Esophagus squamous epithelium (tissue), 5 donors: ENCODE data around the gene KRT40. TPM values are rescaled to one million over a fixed set of nuclear protein-coding genes. Genes with fewer than 3 reads are reported as not detected.

ENCODE experiments used
- DNase-seq: peaks from one replicate; lab custom pipeline; 2025; lab: John Stamatoyannopoulos, UW
- H3K27ac ChIP-seq, 4 donors: fragments of 200-600 bp; sonication (generic); one replicate each; pipeline ENCODE4 v1.5.1; 2016 to 2019; ENCODE audit warnings: mild to moderate bottlenecking in 1 of 4
- H3K27me3 ChIP-seq, 4 donors: fragments of 200-600 bp; sonication (generic); 1 replicate in 3 of 4; 2 replicates in 1 of 4; pipeline versions ENCODE4 v1.5.1 to v1.6.0; 2017 to 2021; ENCODE audit warnings: antibody characterized with exemption in 1 of 4
- H3K36me3 ChIP-seq, 3 donors: fragments of 200-600 bp; sonication (generic); one replicate each; pipeline ENCODE4 v1.5.1; 2016 to 2019
- H3K4me1 ChIP-seq, 3 donors: fragments of 200-600 bp; sonication (generic); one replicate each; pipeline ENCODE4 v1.5.1; 2017 to 2019
- H3K4me3 ChIP-seq, 4 donors: fragments of 200-600 bp; sonication (generic); 1 replicate in 3 of 4; 2 replicates in 1 of 4; pipeline ENCODE4 v1.5.1; 2016 to 2019; ENCODE audit warnings: mild to moderate bottlenecking in 2 of 4, moderate library complexity in 1 of 4
- H3K9me3 ChIP-seq, 3 donors: fragments of 200-600 bp; sonication (generic); one replicate each; pipeline ENCODE4 v1.5.1; 2016 to 2019
- POLR2A ChIP-seq, 4 donors: fragments of 450-650 bp; IDR thresholded peaks; one replicate each; pipeline ENCODE4 v1.6.1; 2017; ENCODE audit warnings: antibody characterized with exemption in 4 of 4, mild to moderate bottlenecking in 4 of 4, moderate library complexity in 3 of 4
- WGBS, 2 donors: methylation state at CpG; one replicate each; pipeline ENCODE4 v1.1.5; 2018; 5-methylcytosine and 5-hydroxymethylcytosine counted together
- intact Hi-C: fragments of 100-400 bp; cut with DNase I; formaldehyde crosslinking; loops from one replicate; pipeline ENCODE4 v1.15.0; 2022
- total RNA-seq, 4 donors: library from RNA; depleted of rRNA; stranded (reverse); fragments of >200 nt; gene quantifications; one replicate each; pipeline ENCODE4 v1.1.0, GENCODE V29; 2016
- TF ChIP-seq, protein P1 (sequence below), 6 experiments: fragments of 450-650 bp in 4 of 6; fragments of 200-600 bp in 2 of 6; sonication (generic) in 2 of 6; IDR thresholded peaks; one replicate each; pipeline ENCODE4 v1.5.1; 2016 to 2019; ENCODE audit warnings: antibody characterized with exemption in 6 of 6, mild to moderate bottlenecking in 4 of 6, moderate library complexity in 4 of 6
- donor health status: DM: yes; HTN: yes; CAD: no.

Gene KRT40
- under 1 TPM in 1 of 4 donors, not detected in 3; 0.19 TPM for total RNA-seq

- DNase-seq = no peak
- no peaks in the 10 kb centered on the region for H3K36me3 ChIP-seq
- H3K9me3 ChIP-seq = no peaks in the 10 kb centered on the region
- intact Hi-C loops = no loop called here
- TF ChIP-seq POLR2A (IDR thresholded peaks at IDR 0.05) = no peak
- TF ChIP-seq, protein P1, sequence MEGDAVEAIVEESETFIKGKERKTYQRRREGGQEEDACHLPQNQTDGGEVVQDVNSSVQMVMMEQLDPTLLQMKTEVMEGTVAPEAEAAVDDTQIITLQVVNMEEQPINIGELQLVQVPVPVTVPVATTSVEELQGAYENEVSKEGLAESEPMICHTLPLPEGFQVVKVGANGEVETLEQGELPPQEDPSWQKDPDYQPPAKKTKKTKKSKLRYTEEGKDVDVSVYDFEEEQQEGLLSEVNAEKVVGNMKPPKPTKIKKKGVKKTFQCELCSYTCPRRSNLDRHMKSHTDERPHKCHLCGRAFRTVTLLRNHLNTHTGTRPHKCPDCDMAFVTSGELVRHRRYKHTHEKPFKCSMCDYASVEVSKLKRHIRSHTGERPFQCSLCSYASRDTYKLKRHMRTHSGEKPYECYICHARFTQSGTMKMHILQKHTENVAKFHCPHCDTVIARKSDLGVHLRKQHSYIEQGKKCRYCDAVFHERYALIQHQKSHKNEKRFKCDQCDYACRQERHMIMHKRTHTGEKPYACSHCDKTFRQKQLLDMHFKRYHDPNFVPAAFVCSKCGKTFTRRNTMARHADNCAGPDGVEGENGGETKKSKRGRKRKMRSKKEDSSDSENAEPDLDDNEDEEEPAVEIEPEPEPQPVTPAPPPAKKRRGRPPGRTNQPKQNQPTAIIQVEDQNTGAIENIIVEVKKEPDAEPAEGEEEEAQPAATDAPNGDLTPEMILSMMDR (IDR thresholded peaks at IDR 0.05) = no peak
- H3K4me1 ChIP-seq = peaks cover 0 to 16% (median 0%) of the 10 kb centered on the region in 3 donors
- no peak within 1 kb of the TSS for H3K4me3 ChIP-seq
- H3K27me3 ChIP-seq = peaks cover 0 to 13% (median 0%) of the 10 kb centered on the region in 4 donors
- 68 to 75% methylated on average over 3 of the region's 3 CpGs for WGBS, 2 donors
- H3K27ac ChIP-seq = no peak within 1 kb of the TSS
Observed at GRCh38 chr17:40984226-40984625, at the start of gene KRT40. KRT40 (minus strand) TSS chr17:40984326; CDS start chr17:40984273, 53 bp downstream.

GRCh38 chr17:41029633-41030245 is 45.6 kb upstream of the KRT40 start, which contains the start of gene KRTAP1-4:
KRTAP1-4 (minus strand) TSS chr17:41030195; CDS start chr17:41030078, 117 bp downstream.
- Histone ChIP-seq H3K27me3 (peaks cover 0 to 32% (median 0%) of the 10 kb centered on the region in 4 donors), H3K4me1 (peaks cover 0 to 21% (median 2%) of the 10 kb centered on the region in 3 donors), H3K9me3 (no peaks in the 10 kb centered on the region), H3K27ac (no peak within 1 kb of the TSS), H3K4me3 (no peak within 1 kb of the TSS), H3K36me3 (no peaks in the 10 kb centered on the region)
- no peak for DNase-seq
- 81 to 94% methylated on average over 2 to 9 of the region's 12 CpGs for WGBS, 2 donors
- intact Hi-C loops = no loop called here
- TF ChIP-seq, protein P1 (IDR thresholded peaks at IDR 0.05) = no peak
- TF ChIP-seq POLR2A (IDR thresholded peaks at IDR 0.05) = no peak

DNA sequence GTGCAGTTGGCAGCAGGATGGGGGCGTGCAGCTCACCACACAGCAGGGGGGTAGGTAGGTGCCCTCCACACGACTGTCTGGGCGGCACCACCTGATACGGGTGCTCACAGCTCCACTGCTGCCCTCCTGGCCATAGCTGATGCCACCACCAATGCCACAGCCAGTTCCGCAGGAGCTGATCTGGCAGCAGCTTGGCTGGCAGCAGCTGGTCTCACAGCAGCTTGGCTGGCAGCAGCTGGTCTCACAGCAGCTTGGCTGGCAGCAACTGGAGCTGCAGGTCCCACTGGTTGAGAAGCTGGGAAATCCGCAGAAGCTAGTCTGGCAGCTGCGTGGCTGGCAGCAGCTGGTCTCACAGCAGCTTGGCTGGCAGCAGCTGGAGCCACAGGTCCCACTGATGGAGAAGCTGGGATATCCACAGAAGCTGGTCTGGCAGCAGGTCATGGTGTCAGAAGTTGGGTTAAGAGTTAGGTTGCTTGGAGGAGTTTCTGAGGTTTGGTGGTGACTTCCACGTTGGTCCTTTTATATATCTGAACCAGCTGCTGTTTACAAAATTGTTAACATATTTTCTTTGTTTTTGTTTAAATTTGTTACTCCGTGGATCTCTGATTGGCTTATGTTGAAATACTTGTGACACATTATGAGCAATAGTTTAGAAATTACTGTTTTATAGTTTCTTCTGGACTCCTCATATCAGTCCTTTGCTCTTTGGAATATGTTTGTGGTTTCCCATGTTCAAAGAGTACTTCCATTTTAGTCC is 42.8 kb upstream of the KRT40 start, which contains the start of gene KRTAP1-5:
KRTAP1-5 (minus strand) TSS at position 494 of the 757 bp plus-strand sequence; CDS start at position 441, 53 bp downstream.
- Histone ChIP-seq H3K4me3 (no peak within 1 kb of the TSS), H3K27me3 (peaks cover 0 to 32% (median 0%) of the 10 kb centered on the region in 4 donors), H3K9me3 (no peaks in the 10 kb centered on the region), H3K27ac (no peak within 1 kb of the TSS), H3K4me1 (peaks cover 0 to 14% (median 0%) of the 10 kb centered on the region in 3 donors), H3K36me3 (no peaks in the 10 kb centered on the region)
- TF ChIP-seq, protein P1 (IDR thresholded peaks at IDR 0.05) = no peak
- TF ChIP-seq POLR2A (IDR thresholded peaks at IDR 0.05) = no peak
- DNase-seq = no peak
- 28 to 44% methylated on average over 2 to 7 of the region's 9 CpGs for WGBS, 2 donors
- intact Hi-C loops = no loop called here

DNA sequence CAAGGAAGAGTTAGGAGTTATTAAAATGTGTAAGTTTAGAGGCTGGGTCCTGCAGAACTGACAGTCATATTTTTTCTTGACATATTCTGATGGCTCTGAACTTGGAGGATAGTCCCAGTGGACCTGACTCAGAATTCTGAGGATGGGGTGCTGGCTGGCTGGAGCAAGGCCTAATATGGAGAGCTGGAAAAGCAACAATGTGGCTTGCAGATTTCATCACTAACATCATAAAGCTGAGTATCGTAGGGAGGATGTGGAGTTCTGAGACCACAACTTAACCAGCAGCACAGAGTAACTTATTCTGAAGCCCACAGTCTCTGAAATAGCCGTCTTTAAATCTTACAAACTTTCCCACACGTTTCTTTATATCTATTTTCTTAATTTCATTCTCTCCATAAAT is 40.6 kb upstream of the KRT40 start:
- intact Hi-C loops = no loop called here
- Histone ChIP-seq H3K27me3 (peaks cover 0 to 25% (median 0%) of the 10 kb centered on the region in 4 donors), H3K4me1 (peaks cover 0 to 9% (median 0%) of the 10 kb centered on the region in 3 donors), H3K4me3 (no peak overlapping the region), H3K36me3 (no peaks in the 10 kb centered on the region), H3K9me3 (no peaks in the 10 kb centered on the region), H3K27ac (no peak overlapping the region)
- no peak for TF ChIP-seq POLR2A (IDR thresholded peaks at IDR 0.05)
- TF ChIP-seq, protein P1 (IDR thresholded peaks at IDR 0.05) = no peak
- DNase-seq = no peak
- 83 to 93% methylated on average over 3 of the region's 3 CpGs for WGBS, 2 donors

DNA sequence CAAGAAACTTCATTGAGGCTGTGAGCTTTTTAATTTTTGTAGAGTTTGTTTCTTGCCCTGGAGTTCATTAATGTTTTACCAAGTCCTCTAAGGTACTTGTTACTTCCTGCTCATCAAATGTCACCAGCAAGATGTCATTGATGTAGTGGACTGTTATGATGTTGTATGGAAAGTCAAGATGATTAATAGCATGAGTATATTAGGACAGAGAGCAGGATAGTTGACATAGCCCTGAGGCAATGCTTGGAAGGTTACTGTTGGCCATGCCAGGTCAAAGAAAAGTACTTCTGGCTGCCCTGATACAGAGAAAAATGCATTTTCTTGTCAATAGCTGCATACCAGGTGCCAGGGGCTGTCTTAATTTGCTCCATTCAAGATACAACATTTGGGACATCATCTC is 36.2 kb upstream of the KRT40 start:
- Histone ChIP-seq H3K4me3 (no peak overlapping the region), H3K9me3 (no peaks in the 10 kb centered on the region), H3K27me3 (peaks cover 0 to 15% (median 0%) of the 10 kb centered on the region in 4 donors), H3K4me1 (peaks cover 0 to 22% (median 4%) of the 10 kb centered on the region in 3 donors), H3K36me3 (no peaks in the 10 kb centered on the region), H3K27ac (no peak overlapping the region)
- DNase-seq = no peak
- intact Hi-C loops = no loop called here
- TF ChIP-seq, protein P1 (IDR thresholded peaks at IDR 0.05) = no peak
- no peak for TF ChIP-seq POLR2A (IDR thresholded peaks at IDR 0.05)
